Vagina (tissue), 2 donors: ENCODE measurements around the gene PI4KA. TPM values are rescaled to one million over a fixed set of nuclear protein-coding genes. Genes with fewer than 3 reads are reported as not detected.

Experiments used
- DNase-seq, 2 donors: peaks; one replicate each; pipeline ENCODE4 v3.0.0-alpha.2; 2017; ENCODE audit errors: extremely low spot score in 2 of 2
- H3K27ac ChIP-seq: fragments of 200-600 bp; sonication (generic); one replicate; pipeline ENCODE4 v1.5.1; 2019
- H3K27me3 ChIP-seq: fragments of 200-600 bp; sonication (generic); one replicate; pipeline ENCODE4 v1.5.1; 2019
- H3K36me3 ChIP-seq, 2 donors: fragments of 200-600 bp; sonication (generic); one replicate each; pipeline ENCODE4 v1.5.1; 2017 to 2019
- H3K4me1 ChIP-seq: fragments of 200-600 bp; sonication (generic); one replicate; pipeline ENCODE4 v1.5.1; 2019
- H3K4me3 ChIP-seq, 2 donors: fragments of 200-600 bp; sonication (generic); 1 replicate in 1 of 2; 2 replicates in 1 of 2; pipeline ENCODE4 v1.5.1; 2016 to 2019
- H3K9me3 ChIP-seq: fragments of 200-600 bp; sonication (generic); one replicate; pipeline ENCODE4 v1.5.1; 2019
- POLR2A ChIP-seq, 2 donors: fragments of 450-650 bp; IDR thresholded peaks; one replicate each; pipeline ENCODE4 v1.6.1; 2017; ENCODE audit warnings: antibody characterized with exemption in 2 of 2, mild to moderate bottlenecking in 2 of 2, moderate library complexity in 2 of 2
- POLR2AphosphoS5 ChIP-seq, 2 donors: sonication (generic); formaldehyde crosslinking; IDR thresholded peaks; one replicate each; pipeline ENCODE4 v1.9.0; 2017; ENCODE audit warnings: antibody characterized with exemption in 2 of 2, mild to moderate bottlenecking in 2 of 2, low read depth in 1 of 2; ENCODE audit not compliant: insufficient read depth in 1 of 2
- intact Hi-C: fragments of 100-400 bp; cut with DNase I; formaldehyde crosslinking; loops from one replicate; pipeline ENCODE4 v1.15.1; 2023
- total RNA-seq: library from RNA; depleted of rRNA; stranded (reverse); fragments of >200 nt; gene quantifications from one replicate; pipeline ENCODE4 v1.2.3, GENCODE V29; 2016
- TF ChIP-seq, protein P1 (sequence below), 3 experiments: fragments of 450-650 bp in 2 of 3; fragments of 200-600 bp in 1 of 3; sonication (generic) in 1 of 3; IDR thresholded peaks; one replicate each; pipeline ENCODE4 v1.5.1; 2017 to 2019; ENCODE audit warnings: antibody characterized with exemption in 3 of 3, mild to moderate bottlenecking in 2 of 3, moderate library complexity in 2 of 3

Gene PI4KA
- 135 TPM for total RNA-seq

DNA sequence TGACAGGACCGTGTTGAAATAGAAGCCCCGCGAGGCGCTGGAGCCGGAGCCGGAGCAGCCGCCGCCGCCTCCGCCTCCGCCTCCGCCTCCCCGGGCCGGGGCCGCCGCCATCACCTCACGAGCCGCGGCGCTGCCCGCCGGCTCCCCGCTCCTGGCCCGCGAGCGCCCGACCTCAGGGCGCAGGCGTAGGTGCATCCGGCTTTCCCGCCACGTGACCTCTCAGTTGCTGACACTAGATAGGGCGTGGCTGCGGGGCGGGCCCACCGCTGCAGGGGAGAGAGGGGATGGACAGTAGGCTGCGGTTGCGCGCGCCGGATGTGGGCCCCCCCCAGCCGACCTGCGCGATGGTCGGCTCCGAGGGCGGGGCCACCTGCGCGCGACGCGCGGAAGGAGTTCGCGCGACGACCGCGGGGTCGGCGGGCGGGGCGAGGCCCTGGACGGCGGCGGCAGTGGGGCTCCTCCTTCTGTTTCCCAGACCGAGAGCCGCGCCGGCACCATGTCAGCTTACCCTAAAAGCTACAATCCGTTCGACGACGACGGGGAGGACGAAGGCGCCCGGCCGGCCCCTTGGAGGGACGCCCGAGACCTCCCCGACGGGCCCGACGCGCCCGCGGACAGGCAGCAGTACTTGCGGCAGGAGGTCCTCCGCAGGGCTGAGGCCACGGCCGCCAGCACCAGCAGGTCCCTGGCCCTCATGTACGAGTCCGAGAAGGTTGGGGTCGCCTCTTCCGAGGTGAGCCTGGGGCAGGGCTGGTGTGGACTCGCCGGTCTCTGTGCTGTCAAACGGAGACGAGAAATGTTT, at the start of gene PI4KA, which contains the start of gene SNAP29:
Gene PI4KA (minus strand): TSS at position 197 of the 802 bp plus-strand sequence. CDS start 86 bp downstream, at position 111.
Gene SNAP29 (plus strand): TSS at position 393 of the 802 bp plus-strand sequence. CDS start 104 bp downstream, at position 497.
- peak; percentile 86 to 89 for TF ChIP-seq POLR2AphosphoS5 (IDR thresholded peaks at IDR 0.05; ENCODE audit: insufficient read depth in 1 of 2, low read depth in 1 of 2)
- TF ChIP-seq POLR2A (IDR thresholded peaks at IDR 0.05), result peak; percentile 50 to 87
- TF ChIP-seq, protein P1, sequence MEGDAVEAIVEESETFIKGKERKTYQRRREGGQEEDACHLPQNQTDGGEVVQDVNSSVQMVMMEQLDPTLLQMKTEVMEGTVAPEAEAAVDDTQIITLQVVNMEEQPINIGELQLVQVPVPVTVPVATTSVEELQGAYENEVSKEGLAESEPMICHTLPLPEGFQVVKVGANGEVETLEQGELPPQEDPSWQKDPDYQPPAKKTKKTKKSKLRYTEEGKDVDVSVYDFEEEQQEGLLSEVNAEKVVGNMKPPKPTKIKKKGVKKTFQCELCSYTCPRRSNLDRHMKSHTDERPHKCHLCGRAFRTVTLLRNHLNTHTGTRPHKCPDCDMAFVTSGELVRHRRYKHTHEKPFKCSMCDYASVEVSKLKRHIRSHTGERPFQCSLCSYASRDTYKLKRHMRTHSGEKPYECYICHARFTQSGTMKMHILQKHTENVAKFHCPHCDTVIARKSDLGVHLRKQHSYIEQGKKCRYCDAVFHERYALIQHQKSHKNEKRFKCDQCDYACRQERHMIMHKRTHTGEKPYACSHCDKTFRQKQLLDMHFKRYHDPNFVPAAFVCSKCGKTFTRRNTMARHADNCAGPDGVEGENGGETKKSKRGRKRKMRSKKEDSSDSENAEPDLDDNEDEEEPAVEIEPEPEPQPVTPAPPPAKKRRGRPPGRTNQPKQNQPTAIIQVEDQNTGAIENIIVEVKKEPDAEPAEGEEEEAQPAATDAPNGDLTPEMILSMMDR (IDR thresholded peaks at IDR 0.05), result no peak
- Histone ChIP-seq H3K27me3 (no peaks in the 10 kb centered on the region), H3K4me1 (peaks cover 76% of the 10 kb centered on the region), H3K36me3 (no peaks in the 10 kb centered on the region), H3K27ac (peak within 1 kb of the TSS; percentile 85), H3K4me3 (peak within 1 kb of the TSS; percentile 72 to 79), H3K9me3 (no peaks in the 10 kb centered on the region)
- intact Hi-C loops, result loop anchor here (5.0 kb wide), 1 partner anchor 58 kb away; the partner anchor contains the start of gene CRKL
- DNase-seq, result peak in 1 of 2 donors; percentile 98

DNA sequence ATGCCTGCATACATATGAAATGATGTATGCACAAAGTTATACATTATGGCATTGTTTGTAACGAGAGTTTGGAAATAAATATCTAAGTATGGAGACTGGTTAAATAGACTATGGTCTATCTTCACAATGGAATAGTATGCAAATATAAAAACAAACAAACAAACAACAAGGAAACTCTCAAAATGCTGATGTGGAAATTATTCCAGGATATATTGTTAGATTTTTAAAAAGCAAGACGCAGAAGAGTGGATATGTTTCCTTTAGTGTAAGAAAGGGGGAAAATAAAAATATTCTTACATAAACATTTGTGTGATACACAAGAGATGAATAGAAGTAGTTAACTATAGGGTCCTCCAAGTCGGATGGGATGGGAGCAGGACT, 47.8 kb upstream of the PI4KA start:
- no peaks in the 10 kb centered on the region for H3K9me3 ChIP-seq
- no peak for DNase-seq
- intact Hi-C loops, result no loop called here
- TF ChIP-seq POLR2A (IDR thresholded peaks at IDR 0.05), result no peak
- no peak overlapping the region for H3K27ac ChIP-seq
- peaks cover 5% of the 10 kb centered on the region for H3K4me1 ChIP-seq
- no peaks in the 10 kb centered on the region for H3K27me3 ChIP-seq
- no peak overlapping the region for H3K4me3 ChIP-seq
- no peaks in the 10 kb centered on the region for H3K36me3 ChIP-seq

DNA sequence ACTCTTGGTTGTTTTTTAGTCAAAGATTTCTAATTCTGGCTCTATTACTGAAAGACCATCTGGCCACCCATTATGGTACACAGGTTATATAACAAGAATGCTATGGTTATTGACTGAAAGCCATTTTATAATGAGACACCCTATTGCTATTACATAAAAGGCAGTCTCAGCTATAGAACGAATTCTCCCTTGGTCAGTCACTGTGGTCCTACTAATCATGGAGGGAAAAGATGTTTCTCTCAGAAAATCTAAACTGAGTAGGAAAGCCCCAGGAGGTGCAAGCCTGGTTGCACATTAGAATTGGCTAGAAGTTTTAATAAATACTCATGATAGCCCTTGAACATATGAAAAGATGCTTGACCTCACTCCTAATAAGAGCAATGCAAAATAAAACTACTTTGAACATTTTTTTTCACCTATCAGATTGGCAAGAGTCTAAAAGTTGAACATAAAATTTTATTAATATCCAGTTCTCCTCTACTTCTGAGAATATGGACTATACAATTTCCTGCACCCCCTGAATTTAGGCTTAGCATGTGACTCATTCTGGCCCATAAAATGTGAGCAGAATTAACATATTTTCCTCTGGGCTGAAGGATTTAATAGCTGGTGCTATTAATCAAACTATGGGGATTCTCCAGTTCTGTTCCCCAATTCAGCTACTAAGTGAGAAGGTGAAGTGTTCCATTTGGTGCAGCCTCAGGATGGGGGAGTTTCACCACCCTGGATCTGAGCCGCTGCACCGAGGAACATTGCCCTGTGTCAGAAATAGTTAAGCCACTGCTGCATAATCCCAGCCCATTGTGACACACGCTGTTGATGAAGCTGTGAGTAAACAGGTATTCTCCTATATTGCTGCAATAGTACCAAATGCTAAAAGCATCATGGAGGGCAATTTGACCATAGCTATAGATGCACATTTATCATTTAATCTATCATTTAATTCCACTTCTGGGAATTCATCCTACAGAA, 47.1 kb upstream of the PI4KA start:
- TF ChIP-seq, protein P1 (IDR thresholded peaks at IDR 0.05), result no peak
- TF ChIP-seq POLR2A (IDR thresholded peaks at IDR 0.05) (no peak), POLR2AphosphoS5 (IDR thresholded peaks at IDR 0.05; ENCODE audit: insufficient read depth in 1 of 2, low read depth in 1 of 2) (no peak)
- Histone ChIP-seq H3K9me3 (no peaks in the 10 kb centered on the region), H3K4me3 (no peak overlapping the region), H3K27ac (no peak overlapping the region), H3K27me3 (no peaks in the 10 kb centered on the region), H3K4me1 (peaks cover 5% of the 10 kb centered on the region), H3K36me3 (no peaks in the 10 kb centered on the region)
- DNase-seq, result no peak
- intact Hi-C loops, result no loop called here

DNA sequence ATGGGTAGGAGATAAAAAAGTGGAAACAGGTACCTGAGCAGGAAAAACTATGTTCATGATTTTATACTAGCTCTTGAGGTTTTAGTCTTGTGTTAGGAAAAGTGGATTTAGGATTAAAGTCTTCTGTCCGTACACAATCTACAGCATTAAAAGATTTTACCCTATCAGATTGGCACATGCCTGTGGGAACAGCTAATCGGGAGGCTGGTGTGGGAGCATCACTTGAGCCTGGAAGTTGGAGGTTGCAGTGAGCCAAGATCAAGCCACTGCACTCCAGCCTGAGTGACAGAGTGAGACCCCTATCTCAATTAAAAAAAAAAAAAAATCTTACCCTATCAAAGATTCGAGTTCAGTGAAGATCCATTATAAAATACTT, 46.4 kb upstream of the PI4KA start:
- no peak overlapping the region for H3K4me3 ChIP-seq
- DNase-seq, result no peak
- no peaks in the 10 kb centered on the region for H3K36me3 ChIP-seq
- no peaks in the 10 kb centered on the region for H3K9me3 ChIP-seq
- no peaks in the 10 kb centered on the region for H3K27me3 ChIP-seq
- intact Hi-C loops, result no loop called here
- no peak overlapping the region for H3K27ac ChIP-seq
- TF ChIP-seq POLR2A (IDR thresholded peaks at IDR 0.05) (no peak), POLR2AphosphoS5 (IDR thresholded peaks at IDR 0.05; ENCODE audit: insufficient read depth in 1 of 2, low read depth in 1 of 2) (no peak)
- TF ChIP-seq, protein P1 (IDR thresholded peaks at IDR 0.05), result no peak
- H3K4me1 ChIP-seq, result peaks cover 5% of the 10 kb centered on the region
